DMS153 (cell line): ENCODE measurements around the gene RMI2.

ENCODE experiments used
- DNase-seq: peaks from one replicate; lab custom pipeline; 2025; lab: John Stamatoyannopoulos, UW

Gene RMI2

DNA sequence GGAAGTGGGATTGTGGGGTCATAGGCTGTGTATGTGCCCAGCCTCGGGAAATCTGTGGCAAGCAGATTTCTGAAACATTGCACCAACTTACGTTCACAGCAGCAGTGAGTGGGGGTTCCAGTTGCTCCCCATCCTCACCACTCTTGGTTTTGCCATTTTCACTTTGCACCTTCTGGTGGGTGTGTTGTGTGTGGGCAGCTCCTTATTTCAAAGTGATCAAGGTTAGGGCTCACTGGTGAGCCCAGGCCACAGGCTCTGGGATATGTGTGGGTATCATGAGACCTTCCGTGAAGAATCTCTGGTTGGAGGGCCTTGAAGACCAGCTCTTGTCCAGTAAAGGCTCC, 34.7 kb upstream of the RMI2 start:
- DNase-seq: no peak

DNA sequence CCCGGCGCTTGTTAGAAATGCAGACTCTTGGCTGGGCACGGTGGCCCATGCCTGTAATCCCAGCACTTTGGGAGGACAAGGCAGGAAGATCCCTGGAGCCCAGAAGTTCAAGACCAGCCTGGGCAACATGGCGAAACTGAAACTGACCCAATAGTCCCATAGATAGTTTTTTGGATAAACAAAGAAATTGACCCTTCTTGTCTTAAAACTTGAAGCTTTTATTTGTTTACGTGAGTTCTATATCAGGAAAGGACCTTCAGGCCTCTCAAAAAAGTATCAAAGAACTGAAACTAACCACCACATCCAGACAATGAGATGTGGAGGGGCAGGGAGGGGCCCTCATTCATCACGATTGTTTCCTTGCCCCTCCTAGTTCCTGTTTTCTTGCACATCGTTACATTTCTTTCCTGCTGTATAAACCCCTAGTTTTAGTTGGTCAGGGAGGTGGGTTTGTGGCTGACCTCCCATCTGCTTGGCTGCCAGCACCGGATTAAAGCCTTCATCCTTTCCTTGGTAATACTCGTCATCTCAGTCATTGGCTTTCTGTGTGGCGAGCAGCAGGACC, 34.2 kb upstream of the RMI2 start:
- DNase-seq: no peak

DNA sequence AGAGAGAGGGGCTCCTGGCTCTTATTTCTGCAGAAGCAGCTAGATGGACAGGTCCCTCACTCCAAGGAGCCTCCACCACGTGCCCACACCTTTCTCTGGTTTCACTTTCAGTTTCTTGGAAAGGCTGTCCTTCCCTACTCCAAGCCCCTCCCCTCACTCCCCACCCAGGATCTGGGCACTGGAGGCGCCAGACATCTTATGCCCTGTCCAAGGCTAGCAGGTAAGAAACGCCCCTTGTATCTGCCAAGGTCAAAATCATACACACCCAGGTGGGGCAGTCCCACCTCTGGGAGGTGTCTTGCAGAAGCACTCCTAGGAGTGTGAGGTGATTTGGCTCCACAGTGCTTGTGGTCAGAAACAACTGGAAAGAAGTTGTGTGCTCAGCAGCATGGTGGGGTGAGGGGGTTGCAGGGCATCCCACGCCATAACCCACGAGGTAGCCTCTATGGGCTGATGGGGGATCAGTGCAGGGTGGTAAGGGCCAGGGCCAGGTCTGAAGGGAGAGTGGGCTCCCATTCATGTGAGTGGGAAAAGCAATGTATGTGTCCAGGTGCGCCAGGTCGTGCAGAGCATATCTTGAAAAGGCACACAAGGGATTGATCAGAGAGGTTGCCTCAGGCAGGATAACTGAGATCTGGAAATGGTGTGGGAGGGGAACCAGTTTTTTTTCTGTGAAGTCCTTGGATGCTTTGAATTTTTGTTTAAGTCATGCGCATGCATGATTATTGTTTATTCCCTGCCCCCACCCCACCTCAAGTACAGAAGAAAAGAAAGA, 32.4 kb upstream of the RMI2 start:
- peak; percentile 39 for DNase-seq

DNA sequence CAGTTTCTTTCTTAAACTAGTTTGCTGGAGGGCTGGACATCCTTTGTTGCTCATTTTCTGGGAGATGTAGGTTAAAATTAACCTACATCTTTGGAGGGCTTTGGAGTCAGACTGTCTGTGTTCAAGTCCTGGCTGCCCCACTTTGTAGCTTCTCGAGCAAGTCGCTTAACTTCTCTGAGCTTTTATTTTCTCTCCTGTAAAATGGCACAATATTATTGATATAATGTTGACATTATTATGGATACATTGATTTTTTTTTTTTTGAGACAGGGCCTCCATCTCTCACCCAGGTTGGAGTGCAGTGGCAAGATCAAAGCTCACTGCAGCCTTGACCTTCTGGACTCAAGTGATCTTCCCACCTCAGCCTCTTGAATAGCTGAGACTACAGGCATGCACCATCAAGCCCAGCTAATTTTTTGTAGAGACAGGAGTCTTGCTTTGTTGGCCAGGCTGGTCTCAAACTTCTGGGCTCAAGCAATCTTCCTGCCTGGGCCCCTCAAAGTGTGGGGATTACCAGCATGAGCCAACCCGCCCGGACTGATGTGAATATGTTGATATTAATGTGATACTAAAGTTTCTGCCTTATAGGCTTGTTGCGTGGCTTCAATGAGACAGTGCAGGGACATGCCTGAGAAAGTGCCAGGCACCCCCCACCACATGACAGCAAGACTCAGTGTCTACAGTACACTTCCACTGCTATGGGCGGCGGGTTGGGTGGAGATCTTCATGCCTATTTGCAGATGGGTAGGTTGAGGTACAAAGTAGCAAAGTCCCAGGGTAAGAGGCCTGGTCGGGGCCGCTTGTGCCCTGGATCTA, 31.6 kb upstream of the RMI2 start:
- DNase-seq: no peak

DNA sequence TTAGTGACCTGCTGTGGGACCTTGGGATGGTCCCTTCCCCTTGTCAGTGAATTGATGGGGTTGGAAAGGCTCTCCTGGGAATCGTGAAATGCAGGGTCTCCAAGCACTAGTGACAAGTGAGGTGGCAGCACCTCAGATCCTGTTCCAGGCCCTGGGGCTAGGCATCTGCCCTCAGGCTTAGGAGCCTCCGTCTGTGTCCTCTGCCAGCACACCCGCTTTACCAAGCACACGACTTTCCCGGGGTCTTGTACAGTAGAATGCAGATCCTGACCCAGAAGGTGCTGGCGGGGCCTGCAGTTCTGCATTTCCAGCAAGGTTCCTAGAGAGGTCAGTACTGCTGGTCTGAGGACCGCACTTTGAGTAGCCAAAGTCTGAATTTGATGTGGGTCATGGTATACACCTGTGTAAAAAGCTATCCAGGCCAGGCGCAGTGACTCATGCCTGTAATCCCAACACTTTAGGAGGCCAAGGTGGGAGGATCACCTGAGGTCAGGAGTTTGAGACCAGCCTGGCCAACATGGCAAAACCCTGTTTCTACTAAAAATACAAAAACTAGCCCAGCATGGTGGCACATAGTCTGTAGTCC, 30.9 kb upstream of the RMI2 start:
- DNase-seq: no peak

DNA sequence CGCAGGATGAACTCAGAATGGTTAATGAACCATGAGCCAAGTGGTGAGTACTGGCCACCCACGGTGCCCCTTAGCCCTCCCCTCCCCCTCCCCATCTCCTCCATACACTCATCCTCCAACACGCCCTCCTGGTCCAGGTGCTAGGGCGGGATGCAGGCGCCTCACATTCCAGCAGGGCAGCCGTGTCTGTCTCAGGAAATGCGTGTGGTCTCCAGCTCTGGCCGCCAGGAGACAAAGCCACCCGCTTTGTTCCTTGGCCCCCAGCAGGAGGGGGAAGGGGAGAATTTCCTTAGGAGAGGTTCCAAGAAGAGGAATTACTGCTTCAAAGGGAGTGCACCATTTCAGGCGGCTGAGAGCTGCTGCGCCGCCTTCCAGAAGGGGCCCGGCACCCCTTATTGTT, 29.7 kb upstream of the RMI2 start:
- no peak for DNase-seq

DNA sequence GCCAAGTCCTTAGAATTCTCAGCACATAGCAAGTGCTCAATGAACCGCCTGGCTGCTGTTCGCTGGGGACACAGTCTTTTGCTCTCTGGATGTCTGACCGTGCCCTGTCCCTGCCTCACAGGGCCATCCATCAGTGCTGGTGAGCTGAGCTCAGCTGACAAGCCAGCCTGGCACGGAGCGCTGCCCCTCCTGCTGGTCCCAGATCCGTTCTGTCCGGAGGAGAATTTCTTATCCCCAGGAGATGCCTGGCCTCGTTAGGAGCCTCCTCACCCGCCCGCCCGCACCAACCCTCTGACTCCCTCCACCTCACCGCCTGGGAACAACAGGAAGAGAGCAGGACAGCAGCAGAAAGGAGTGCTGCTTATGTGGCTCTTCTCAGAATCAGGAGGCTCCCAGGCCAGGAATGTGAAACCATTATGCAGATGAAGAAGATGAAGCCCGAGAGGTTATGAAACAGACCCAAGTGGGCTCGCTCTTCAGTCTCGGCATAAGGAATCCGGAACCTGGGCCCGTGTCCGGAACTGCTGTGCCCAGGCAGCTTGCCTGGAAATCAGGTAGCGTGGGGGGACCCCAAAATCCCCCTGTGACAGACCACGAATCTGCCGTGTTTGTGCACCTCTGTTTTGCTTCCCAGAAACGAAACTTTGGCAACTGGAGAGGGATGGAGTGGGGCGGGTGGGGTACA, 28.8 kb upstream of the RMI2 start:
- DNase-seq: no peak

DNA sequence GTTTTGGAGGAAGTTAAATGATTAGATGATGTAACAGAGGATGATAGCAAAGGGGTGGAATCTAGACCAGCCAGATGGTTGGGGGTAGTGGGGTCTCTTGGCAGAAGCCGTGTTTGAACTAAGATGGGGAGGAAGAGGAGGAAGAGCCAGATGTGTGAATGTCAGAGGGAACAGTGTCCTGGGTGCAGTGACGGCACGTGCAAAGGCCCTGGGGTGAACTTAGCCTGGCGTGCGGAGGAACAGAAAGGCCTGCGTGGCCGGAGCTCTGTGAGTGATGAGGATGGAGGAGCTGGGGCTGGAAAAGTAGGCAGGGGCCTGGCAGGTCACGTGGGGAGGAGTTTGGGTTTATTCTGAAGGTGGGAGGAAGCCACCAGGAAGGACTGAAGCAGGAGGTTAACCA, 26.4 kb upstream of the RMI2 start:
- DNase-seq: no peak

DNA sequence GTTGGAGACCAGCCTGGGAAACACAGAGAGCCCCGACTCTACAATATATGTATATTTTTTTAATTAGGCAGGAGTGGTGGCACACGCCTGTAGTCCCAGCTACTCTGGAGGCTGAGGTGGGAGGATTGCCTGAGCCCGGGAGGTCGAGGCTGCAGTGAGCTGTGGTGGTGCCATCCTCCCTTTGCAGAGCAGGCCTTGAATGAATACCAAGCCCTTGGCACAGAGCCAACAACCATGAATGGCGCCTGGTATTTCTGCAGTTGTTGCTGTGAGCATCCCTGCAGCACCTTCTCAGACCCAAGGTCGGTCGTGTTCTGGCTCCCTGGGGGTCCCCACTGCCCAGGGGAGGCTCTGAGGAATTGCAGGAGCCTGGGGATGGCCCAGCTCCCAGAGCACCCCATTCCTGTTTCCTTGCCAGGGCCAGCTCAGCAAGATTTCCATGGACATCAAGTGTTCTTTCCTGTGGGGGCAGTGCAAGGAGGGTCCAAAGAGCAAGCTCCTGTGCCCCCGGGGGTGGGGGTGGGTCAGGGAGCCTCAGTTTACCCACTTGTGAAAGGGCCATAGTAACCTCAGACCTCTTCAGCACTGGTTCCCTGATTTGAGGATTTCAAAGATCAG, 25.6 kb upstream of the RMI2 start:
- no peak for DNase-seq

DNA sequence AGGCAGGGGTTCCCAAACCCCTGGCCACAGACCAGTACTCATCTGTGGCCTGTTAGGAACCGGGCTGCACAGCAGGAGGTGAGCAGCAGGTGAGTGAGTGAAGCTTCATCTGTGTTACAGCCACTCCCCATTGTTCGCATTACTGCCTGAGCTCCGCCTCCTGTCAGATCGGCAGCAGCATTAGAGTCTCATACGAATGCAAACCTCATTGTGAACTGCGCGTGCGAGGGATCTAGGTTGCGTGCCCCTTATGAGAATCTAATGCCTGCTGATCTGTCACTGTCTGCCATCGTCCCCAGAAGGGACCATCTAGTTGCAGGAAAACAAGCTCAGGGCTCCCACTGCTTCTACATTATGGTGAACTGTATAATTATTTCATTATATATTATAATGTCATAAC, 25.1 kb upstream of the RMI2 start:
- DNase-seq: peak; percentile 67

DNA sequence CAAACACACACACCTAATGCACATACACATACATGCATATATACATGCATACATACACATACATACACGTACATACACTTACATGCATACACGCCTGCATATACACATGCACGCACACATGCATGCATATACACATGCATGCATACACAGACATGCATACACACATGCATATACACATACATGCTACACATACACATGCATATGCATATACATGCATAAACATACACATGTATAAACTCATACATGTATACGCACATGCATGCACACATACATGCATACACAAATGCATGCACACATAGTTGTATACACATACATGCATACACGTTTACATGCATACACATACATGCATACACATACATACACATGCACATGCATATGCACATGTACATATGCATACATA, 23.6 kb upstream of the RMI2 start:
- DNase-seq: no peak

DNA sequence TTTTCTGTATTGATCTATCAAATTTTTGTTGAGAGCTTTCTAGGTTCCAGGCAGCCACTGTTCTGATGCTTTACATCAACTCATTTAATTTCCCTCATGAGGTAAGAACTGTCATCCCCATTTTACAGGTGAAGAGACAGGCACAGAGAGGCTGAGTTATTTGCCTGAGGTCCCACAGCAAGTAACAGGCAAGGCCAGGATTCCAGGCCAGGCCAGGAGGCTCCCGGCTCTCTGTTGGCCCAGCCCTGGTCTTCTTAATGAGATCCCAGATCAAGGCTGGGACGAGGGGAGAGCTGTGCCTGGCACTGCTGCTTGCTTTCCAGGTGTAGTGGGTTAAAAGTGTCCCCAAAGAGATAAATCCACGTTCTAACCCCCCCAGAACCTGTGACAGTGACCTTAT, 22.4 kb upstream of the RMI2 start:
- no peak for DNase-seq

DNA sequence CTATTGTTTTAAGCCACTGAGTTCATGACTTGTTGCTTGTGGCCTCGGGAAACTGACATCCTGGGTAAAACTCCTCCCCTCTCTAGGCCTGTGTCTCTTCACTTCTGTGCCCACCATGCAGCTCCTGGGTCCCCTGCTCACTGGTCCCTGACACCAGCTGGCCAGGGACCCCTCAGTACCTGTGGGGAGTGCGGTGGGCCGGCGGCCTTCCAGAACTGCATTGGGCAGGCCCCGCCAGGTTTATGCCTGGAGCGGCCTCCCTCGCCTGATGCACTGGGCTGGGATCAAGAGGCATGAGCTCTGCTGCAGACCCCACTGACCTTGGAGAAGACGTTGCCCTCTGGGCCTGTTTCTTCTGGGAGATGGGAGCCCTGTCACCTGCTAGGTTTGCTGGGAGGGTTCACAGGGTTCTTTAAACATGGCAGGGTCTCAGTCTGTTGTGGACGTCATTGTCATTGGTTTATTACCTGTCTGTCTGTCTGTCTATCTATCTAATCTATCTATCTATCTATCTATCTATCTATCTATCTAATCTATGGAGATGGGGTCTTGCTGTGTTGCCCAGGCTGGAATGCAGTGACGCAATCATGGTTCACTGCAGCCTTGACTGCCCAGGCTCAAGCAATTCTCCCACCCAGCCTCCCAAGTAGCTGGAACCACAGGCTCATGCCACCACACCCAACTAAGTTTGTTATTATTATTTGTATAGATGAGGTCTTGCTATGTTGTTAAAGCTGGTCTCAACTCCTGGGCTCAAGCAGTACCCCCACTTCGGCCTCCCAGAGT, 21.5 kb upstream of the RMI2 start:
- no peak for DNase-seq

DNA sequence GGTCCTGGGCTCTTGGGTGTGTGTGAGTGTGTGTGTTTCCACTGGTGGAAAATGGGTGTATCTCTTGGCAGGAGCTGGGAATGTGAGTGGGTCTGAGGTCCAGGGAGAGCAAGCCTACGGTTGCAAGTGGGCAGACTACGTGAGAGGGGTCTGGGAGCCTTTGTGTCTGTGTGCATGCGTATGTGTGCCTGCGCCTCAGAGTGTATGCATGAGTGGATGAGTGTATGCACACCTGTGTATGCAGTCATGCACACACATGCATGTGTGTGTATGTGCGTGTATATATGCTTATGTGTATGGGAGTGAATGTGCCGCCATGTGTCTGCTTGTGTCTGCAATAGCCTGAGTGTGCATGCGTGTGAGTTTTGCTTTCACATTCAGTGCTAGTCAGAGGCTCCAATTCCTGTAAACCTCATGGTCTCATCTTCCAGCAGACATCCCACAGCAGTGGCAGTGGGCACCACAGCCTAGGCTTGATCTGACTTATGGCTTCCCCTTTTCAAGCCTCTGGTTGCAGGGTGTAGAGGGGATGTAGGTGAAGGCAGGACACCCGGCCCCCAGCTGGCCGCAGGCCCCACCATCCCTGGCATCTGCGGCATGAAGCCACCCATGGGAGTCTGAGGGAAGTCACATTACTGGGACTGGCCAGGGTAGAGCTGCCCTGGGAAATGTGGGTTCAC, 19.7 kb upstream of the RMI2 start:
- no peak for DNase-seq

DNA sequence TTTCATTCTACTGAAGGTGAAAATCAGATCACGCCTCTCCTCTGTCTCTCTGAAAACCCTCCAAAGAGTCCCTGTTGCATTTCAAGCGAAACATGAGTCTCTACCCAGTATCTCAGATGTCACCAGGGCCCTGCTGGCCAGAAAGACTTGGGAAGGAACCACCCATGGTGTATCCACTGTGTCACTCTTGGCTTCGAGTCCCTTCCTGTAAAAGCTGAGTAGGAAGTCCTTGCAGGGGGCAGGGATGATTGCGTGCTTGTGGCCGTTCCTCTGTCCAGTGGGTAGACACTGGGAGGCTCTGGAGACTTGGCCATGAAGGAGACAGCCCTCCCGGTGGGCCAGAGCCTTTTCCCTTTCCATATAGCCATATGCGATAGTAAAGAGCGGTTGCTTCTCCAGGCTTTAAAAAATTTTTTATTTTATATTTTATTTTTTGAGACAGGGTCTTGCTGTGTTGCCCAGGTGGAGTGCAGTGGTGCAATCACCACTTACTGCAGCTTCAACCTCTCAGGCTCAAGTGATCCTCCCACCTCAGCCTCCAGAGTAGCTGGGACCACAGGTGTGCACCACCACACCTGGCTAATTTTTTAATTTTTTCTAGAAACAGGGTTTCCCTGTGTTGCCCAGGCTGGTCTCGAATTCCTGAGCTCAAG, 19.0 kb upstream of the RMI2 start:
- no peak for DNase-seq

DNA sequence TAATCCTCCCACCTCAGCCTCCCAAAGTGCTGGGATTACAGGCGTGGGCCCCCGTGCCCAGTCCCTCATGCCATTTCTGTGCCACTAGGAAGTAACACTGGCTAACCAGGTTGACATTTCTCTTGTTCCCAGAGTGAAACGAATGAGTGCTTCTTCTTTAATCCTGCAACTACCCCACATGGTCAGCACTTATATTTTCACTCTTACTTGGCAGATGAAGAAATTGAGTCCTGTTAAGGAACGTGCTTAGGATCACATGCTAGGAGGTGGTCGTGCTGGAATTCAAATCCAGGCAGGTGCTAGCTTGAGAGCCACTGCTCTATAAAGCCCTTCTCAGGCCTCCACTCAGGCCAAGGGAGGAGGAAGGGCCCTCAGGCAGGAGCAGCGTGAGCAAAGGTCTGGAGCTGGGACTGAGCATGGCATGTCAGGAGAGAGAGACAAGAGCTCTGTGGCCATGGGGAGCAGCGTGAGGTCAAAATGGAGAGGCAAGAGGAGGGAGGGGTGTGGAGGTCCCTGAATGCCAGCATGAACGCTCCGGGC, 18.5 kb upstream of the RMI2 start:
- DNase-seq: no peak

DNA sequence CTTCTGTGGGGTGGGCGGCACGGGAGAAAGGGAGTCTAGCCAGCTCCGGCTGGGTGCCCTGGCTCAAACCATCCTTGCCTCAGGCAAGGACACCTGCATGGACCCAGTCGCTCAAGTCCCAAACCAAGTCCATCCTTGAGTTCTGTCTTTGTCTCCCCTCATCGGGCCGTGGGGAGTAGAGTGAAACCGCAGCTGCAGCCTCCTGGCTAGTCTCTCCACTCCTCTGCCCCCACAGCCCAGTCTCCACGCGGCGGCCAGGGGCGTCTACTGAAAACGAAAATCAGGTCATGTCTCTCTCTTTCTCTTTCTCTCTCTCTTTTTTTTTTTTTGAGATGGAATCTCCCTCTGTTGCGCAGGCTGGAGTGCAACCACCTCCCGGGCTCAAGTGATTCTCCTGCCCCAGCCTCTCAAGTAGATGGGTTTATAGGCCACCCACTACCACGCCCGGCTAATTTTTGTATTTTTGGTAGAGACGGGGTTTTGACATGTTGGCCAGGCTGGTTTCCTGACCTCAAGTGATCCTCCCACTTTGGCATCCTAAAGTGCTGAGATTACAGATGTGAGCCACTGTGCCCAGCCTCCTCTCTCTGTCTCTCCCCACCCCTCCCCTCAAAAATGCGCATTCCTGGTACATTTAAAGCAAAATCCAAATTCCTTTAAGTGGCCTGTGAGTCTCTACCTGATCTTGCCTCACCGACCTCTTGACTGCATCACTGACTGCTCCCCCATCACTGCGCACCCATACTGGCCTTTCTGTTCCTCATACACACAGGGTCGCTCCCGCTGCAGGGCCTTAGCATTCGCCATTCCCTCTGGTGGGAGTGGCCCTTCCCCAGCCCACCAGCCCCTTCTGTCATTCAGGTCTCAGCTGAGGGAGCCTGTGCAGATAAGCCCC, 17.7 kb upstream of the RMI2 start:
- DNase-seq: no peak

DNA sequence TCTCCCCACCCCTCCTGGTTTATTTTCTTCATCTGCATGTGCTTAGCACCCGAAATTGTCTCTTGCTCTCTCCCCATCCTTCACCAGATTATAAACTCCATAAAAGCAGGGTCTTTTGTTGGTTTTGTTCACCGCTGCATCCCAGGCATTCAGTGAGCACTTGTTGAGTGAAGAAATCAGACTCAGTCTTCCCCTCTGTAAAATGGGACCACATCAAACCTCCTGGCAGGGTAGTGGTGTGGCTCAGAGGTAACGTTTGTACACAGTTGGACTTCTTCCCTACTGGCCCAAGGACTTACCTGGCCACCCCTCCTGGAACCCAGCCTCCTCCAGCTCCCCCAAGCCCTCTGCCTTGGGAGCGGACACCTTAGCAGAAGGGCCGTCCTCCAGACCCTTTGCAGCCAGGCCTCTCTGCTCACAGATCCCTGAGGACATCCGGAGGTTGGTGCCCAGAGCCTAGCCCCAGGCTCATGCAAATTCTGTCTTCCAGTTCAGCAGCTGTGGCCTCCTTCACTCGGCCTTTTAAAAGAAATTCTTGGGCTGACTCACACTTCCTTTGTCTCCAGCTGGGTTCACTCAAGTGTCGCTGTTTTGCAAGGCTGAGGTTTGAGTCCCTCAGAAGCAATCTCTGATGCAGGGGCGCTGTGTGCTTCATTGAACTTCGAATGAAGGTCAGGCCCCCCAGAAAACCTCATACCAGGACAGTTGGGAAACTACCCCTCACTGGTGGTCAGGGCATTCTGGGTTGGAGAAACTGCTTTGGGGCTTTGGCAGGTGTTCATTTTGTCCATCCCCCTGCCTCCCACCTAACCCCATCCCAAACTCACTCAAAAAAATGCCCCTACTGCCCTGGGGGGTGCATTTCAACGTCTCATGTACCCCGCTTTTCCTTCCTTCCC, 16.8 kb upstream of the RMI2 start:
- DNase-seq: no peak
